IMR-90 (cell line): ENCODE results near the gene LYRM7. TPM values are rescaled to one million over a fixed set of nuclear protein-coding genes. Genes with fewer than 3 reads are reported as not detected.
"Not testable (repeated sequence)": the region's sequence is repeated elsewhere in the genome, so short reads cannot be mapped to it uniquely, and the experiment has no call there.

Source experiments
- ATAC-seq: fragments of 200-7000 bp; cut with Tn5 transposase; 2 replicates; pipeline ENCODE4 v1.9.1; 2020; ENCODE audit warnings: low read depth, mild to moderate bottlenecking, moderate library complexity
- BruUV-seq: library from RNA; stranded (reverse); fragments of 400-500 nt; replicated peaks from 2 replicates; lab custom pipeline; 2021; lab: Mats Ljungman, UMichigan
- CTCF ChIA-PET: fragments of 300-600 bp; formaldehyde crosslinking; extraction: SDS; loops from one replicate; lab custom pipeline; 2021; ENCODE audit warnings: antibody characterized with exemption; lab: Yijun Ruan, JAX
- POLR2A ChIA-PET: fragments of 300-600 bp; sonication (Branson Sonifier 250); formaldehyde crosslinking; loops from one replicate; lab custom pipeline; 2022; ENCODE audit warnings: antibody characterized with exemption; ENCODE audit not compliant: unreplicated experiment; lab: Charles Lee
- DNase-seq: peaks from one replicate; pipeline ENCODE4 v3.0.0; 2013
- H2AFZ ChIP-seq: replicated peaks from 2 replicates; pipeline ENCODE3; 2013; ENCODE audit warnings: low read length, mild to moderate bottlenecking; ENCODE audit not compliant: poor library complexity
- H2AK5ac ChIP-seq: 2 replicates; pipeline ENCODE4 v1.6.1; 2013; ENCODE audit warnings: low read depth, low read length, inconsistent platforms
- H2AK9ac ChIP-seq: replicated peaks from 2 replicates; pipeline ENCODE3; 2013; ENCODE audit warnings: mild to moderate bottlenecking, low read depth, low read length, moderate library complexity; ENCODE audit not compliant: poor library complexity
- H2BK120ac ChIP-seq: 2 replicates; pipeline ENCODE4 v1.6.1; 2013; ENCODE audit warnings: low read depth, low read length, inconsistent platforms
- H2BK15ac ChIP-seq: 3 replicates; pipeline ENCODE4 v1.6.1; 2013; ENCODE audit warnings: low read depth, low read length, inconsistent platforms
- H2BK20ac ChIP-seq: 2 replicates; pipeline ENCODE4 v1.6.1; 2013; ENCODE audit warnings: low read depth, mild to moderate bottlenecking, inconsistent platforms, low read length, moderate library complexity
- H2BK5ac ChIP-seq: 2 replicates; pipeline ENCODE4 v1.6.1; 2013; ENCODE audit warnings: mild to moderate bottlenecking, low read depth, low read length, inconsistent platforms; ENCODE audit not compliant: poor library complexity, severe bottlenecking
- H3K14ac ChIP-seq: replicated peaks from 2 replicates; pipeline ENCODE4 v1.6.1; 2013; ENCODE audit warnings: low read depth, low read length, inconsistent platforms
- H3K18ac ChIP-seq: 2 replicates; pipeline ENCODE4 v1.6.1; 2013; ENCODE audit warnings: low read depth, low read length, control low read depth
- H3K23ac ChIP-seq: 2 replicates; pipeline ENCODE4 v1.6.1; 2013; ENCODE audit warnings: low read depth, low read length, inconsistent platforms
- H3K27ac ChIP-seq: 2 replicates; pipeline ENCODE4 v1.5.1; 2013; ENCODE audit warnings: mild to moderate bottlenecking, control low read depth, low read length; ENCODE audit not compliant: insufficient read depth
- H3K27me3 ChIP-seq: 2 replicates; pipeline ENCODE4 v1.6.1; 2013; ENCODE audit warnings: low read length; ENCODE audit not compliant: control insufficient read depth, insufficient read depth
- H3K36me3 ChIP-seq: 2 replicates; pipeline ENCODE4 v1.6.1; 2013; ENCODE audit warnings: low read length, mixed read lengths; ENCODE audit not compliant: control insufficient read depth, insufficient read depth
- H3K4ac ChIP-seq: 2 replicates; pipeline ENCODE4 v1.6.1; 2013; ENCODE audit warnings: low read depth, low read length, inconsistent platforms
- H3K4me1 ChIP-seq: 2 replicates; pipeline ENCODE4 v1.6.1; 2013; ENCODE audit warnings: low read length, mixed read lengths; ENCODE audit not compliant: control insufficient read depth, insufficient read depth
- H3K4me2 ChIP-seq: 2 replicates; pipeline ENCODE4 v1.6.1; 2013; ENCODE audit warnings: low read depth, mild to moderate bottlenecking, control low read depth, low read length, moderate library complexity
- H3K4me3 ChIP-seq: 2 replicates; pipeline ENCODE4 v1.5.1; 2013; ENCODE audit warnings: low read depth, mild to moderate bottlenecking, control low read depth, low read length, moderate library complexity; ENCODE audit not compliant: insufficient read depth
- H3K56ac ChIP-seq: 2 replicates; pipeline ENCODE4 v1.6.1; 2013; ENCODE audit warnings: low read length, inconsistent platforms; ENCODE audit not compliant: insufficient read depth; ENCODE audit errors: extremely low read depth
- H3K79me1 ChIP-seq, 2 experiments: 2 replicates each; pipeline ENCODE4 v1.6.1; 2013; ENCODE audit warnings: low read length in 2 of 2, inconsistent platforms in 1 of 2, low read depth in 1 of 2
- H3K9ac ChIP-seq: 2 replicates; pipeline ENCODE4 v1.6.1; 2013; ENCODE audit warnings: low read depth, low read length, control low read depth
- H3K9me1 ChIP-seq: 2 replicates; pipeline ENCODE4 v1.6.1; 2013; ENCODE audit warnings: low read length, inconsistent platforms; ENCODE audit not compliant: insufficient read depth
- H3K9me3 ChIP-seq: 2 replicates; pipeline ENCODE4 v1.6.1; 2013; ENCODE audit warnings: low read length; ENCODE audit not compliant: control insufficient read depth, insufficient read depth
- H4K20me1 ChIP-seq: 2 replicates; pipeline ENCODE4 v1.6.1; 2013; ENCODE audit warnings: low read length, inconsistent platforms; ENCODE audit not compliant: insufficient read depth
- H4K5ac ChIP-seq: 2 replicates; pipeline ENCODE4 v1.6.1; 2013; ENCODE audit warnings: mild to moderate bottlenecking, low read depth, low read length, control low read depth
- H4K8ac ChIP-seq, 2 experiments: 2 replicates each; pipeline ENCODE4 v1.6.1; 2013; ENCODE audit warnings: low read depth in 2 of 2, low read length in 2 of 2, control low read depth in 1 of 2, inconsistent platforms in 1 of 2
- H4K91ac ChIP-seq: 2 replicates; pipeline ENCODE4 v1.6.1; 2013; ENCODE audit warnings: low read depth, low read length, inconsistent platforms; ENCODE audit not compliant: insufficient read depth
- whole genome bisulfite sequencing, 2 experiments: methylation state at CpG; one replicate each; pipeline versions ENCODE4 v1.1.5 to v1.1.7; 2013; ENCODE audit warnings: missing lambda C conversion rate in 2 of 2; ENCODE audit not compliant: insufficient read length in 1 of 2; ENCODE audit errors: extremely low coverage in 2 of 2; 5-methylcytosine and 5-hydroxymethylcytosine counted together
- dilution Hi-C: fragments of 300-500 bp; cut with HindIII; formaldehyde crosslinking; loops from one replicate; pipeline ENCODE4 v1.14.3; 2018; ENCODE audit warnings: low sequenced_read_pairs; ENCODE audit not compliant: unreplicated experiment
- in situ Hi-C: fragments of 300-500 bp; cut with MboI; formaldehyde crosslinking; loops from 3 replicates; pipeline ENCODE4 v1.14.3; 2019; ENCODE audit warnings: low sequenced_read_pairs, inconsistent platforms, mixed read lengths
- intact Hi-C: fragments of 100-400 bp; cut with micrococcal nuclease; formaldehyde crosslinking; loops from 2 replicates; pipeline ENCODE4 v1.10.0; 2022
- polyA plus RNA-seq, 3 experiments: library from polyadenylated mRNA; depleted of rRNA; stranded (reverse); fragments of >200 nt; gene quantifications; 2 replicates each; pipeline ENCODE4 v1.2.3, GENCODE V29; 2012; ENCODE audit warnings: low replicate concordance in 1 of 3
- total RNA-seq: library from RNA; depleted of rRNA; stranded (reverse); fragments of >200 nt; gene quantifications from 2 replicates; pipeline ENCODE4 v1.2.3, GENCODE V29; 2012

Gene LYRM7
- total and polyA plus RNA-seq, 2 of the 4 experiments (the other 2 are of a cell fraction), result 2.5 to 3.4 TPM

- H3K27ac ChIP-seq, H3K56ac ChIP-seq, DNase-seq, H3K23ac ChIP-seq, H3K9me1 ChIP-seq, H3K9ac ChIP-seq, H2BK5ac ChIP-seq, H3K36me3 ChIP-seq, H3K4me1 ChIP-seq, H2AK5ac ChIP-seq, H3K27me3 ChIP-seq, H4K91ac ChIP-seq, H2BK20ac ChIP-seq, BruUV-seq, H2BK120ac ChIP-seq, H3K18ac ChIP-seq, H3K9me3 ChIP-seq, H3K4ac ChIP-seq, intact Hi-C loops, H4K8ac ChIP-seq, H4K20me1 ChIP-seq, H3K4me2 ChIP-seq, H3K4me3 ChIP-seq, H2BK15ac ChIP-seq, H2AK9ac ChIP-seq, POLR2A ChIA-PET, H4K5ac ChIP-seq, ATAC-seq, H3K14ac ChIP-seq, H3K79me1 ChIP-seq, dilution Hi-C loops, in situ Hi-C loops, H2AFZ ChIP-seq, CTCF ChIA-PET: not testable (repeated sequence)
- no CpG with 5 or more reads among the region's 2 CpGs for WGBS, 2 experiments
These were observed 37.7 kb upstream of the LYRM7 start for GRCh38 chr5:131133091-131133490.

GRCh38 chr5:131138406-131138805 is 32.3 kb upstream of the LYRM7 start:
- WGBS, 2 experiments, result no CpG with 5 or more reads among the region's 5 CpGs
- H3K79me1 ChIP-seq, H2AFZ ChIP-seq, dilution Hi-C loops, DNase-seq, H2BK15ac ChIP-seq, H3K36me3 ChIP-seq, H3K27me3 ChIP-seq, H2BK120ac ChIP-seq, H4K91ac ChIP-seq, H2BK20ac ChIP-seq, H3K14ac ChIP-seq, H2AK9ac ChIP-seq, BruUV-seq, H3K9me1 ChIP-seq, POLR2A ChIA-PET, H4K20me1 ChIP-seq, CTCF ChIA-PET, H2AK5ac ChIP-seq, H3K4me2 ChIP-seq, H3K18ac ChIP-seq, H4K8ac ChIP-seq, H3K27ac ChIP-seq, H4K5ac ChIP-seq, H3K4ac ChIP-seq, in situ Hi-C loops, H3K4me1 ChIP-seq, H3K56ac ChIP-seq, H3K23ac ChIP-seq, H3K4me3 ChIP-seq, ATAC-seq, H2BK5ac ChIP-seq, H3K9ac ChIP-seq, H3K9me3 ChIP-seq, intact Hi-C loops: not testable (repeated sequence)
